ENCODE results near the gene STAT3. TPM values are rescaled to one million over a fixed set of nuclear protein-coding genes. Genes with fewer than 3 reads are reported as not detected.
"Not testable (repeated sequence)": the region's sequence is repeated elsewhere in the genome, so short reads cannot be mapped to it uniquely, and the experiment has no call there.

STAT3 gene
- polyA plus RNA-seq, 2 of the 4 experiments (the other 2 are of a cell fraction): 72.8 to 97.8 TPM

DNA sequence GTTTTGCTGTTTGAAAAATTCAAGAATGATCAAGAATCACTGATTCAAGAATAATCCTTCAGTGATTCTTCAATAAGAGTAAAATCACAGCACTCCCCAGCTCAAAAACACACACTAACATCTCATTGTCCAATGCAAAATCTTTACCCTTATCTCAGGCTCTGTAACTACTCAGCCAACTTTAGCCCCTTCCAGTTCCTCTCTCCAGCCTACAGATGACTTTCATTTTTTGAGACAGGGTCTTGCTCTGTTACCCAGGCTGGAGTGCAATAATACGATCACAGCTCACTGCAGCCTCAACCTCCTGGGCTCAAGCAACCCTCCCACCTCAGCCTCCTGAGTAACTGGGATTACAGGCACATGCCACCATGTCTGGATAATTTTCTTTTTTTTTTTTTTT lies 25.0 kb downstream of the STAT3 start (continued):
- TF ChIP-seq EHMT2 (IDR thresholded peaks at IDR 0.05; ENCODE audit: low read depth): no peak

GRCh38 chr17:42362245-42362961 lies 25.8 kb downstream of the STAT3 start:
- ChIA-PET CTCF (interaction anchor here (0.6 to 2.3 kb wide), 10 partner anchors 12 to 59 kb away, joined by 3 to 14 read pairs (median 4); no protein-coding TSS in a partner anchor), POLR2A (interaction anchor here (0.6 to 1.1 kb wide), 2 partner anchors 8 to 27 kb away, joined by 3 to 4 read pairs; no protein-coding TSS in a partner anchor)
- ATAC-seq (peak; percentile 17 to 32; a peak in 5 of 6 replicates), FAIRE-seq (no peak), DNase-seq (ENCODE audit: low read depth in 1 of 2, low spot score in 1 of 2) (no peak)
- no peaks in the 10 kb centered on the region for H3K9me3 ChIP-seq
- peaks cover 59% of the 10 kb centered on the region for H3K4me1 ChIP-seq
- TF ChIP-seq RARB (CRISPR knock-in tag; IDR thresholded peaks at IDR 0.05): no peak
- TF ChIP-seq NFE2L2 (conservative IDR thresholded peaks at IDR 0.05; ENCODE audit: low read length): 0 out of 2 replicates have a peak, but pooled peaks have one; percentile 31
- peak overlapping the region; percentile 21 for H3K4me2 ChIP-seq
- H3K4me3 ChIP-seq: no peak overlapping the region
- peak overlapping the region in 1 of 2 experiments; percentile 53; a peak in 2 of 6 replicates for H3K27ac ChIP-seq
- 88% methylated on average over 7 of the region's 7 CpGs for WGBS (ENCODE audit: missing lambda C conversion rate)

GRCh38 chr17:42361781-42362186 lies 26.5 kb downstream of the STAT3 start:
- Histone ChIP-seq H3K4me2 (peak overlapping the region; percentile 21), H3K27ac (peak overlapping the region in 1 of 2 experiments; percentile 53; a peak in 3 of 6 replicates), H3K9me3 (no peaks in the 10 kb centered on the region), H3K4me3 (no peak overlapping the region), H3K4me1 (peaks cover 53% of the 10 kb centered on the region)
- WGBS (ENCODE audit: missing lambda C conversion rate): 20% methylated on average over 2 of the region's 2 CpGs
- ChIA-PET CTCF (interaction anchor here (0.6 to 2.3 kb wide), 11 partner anchors 25 to 318 kb away, joined by 3 to 14 read pairs (median 4); no protein-coding TSS in a partner anchor), POLR2A (interaction anchor here (1.1 kb wide), 1 partner anchor 27 kb away, joined by 3 read pairs; no protein-coding TSS in a partner anchor)
- DNase-seq (ENCODE audit: low read depth in 1 of 2, low spot score in 1 of 2) (peak in 1 of 2 experiments; percentile 39), ATAC-seq (peak; percentile 48 to 63), FAIRE-seq (peak; percentile 46)
- TF ChIP-seq FOSL2 (IDR thresholded peaks at IDR 0.05) (no peak), FOSL2 (CRISPR knock-in tag; IDR thresholded peaks at IDR 0.05) (0 out of 2 replicates have a peak, but pooled peaks have one; percentile 24), E2F6 (IDR thresholded peaks at IDR 0.05; ENCODE audit: borderline replicate concordance, low read depth) (no peak), KDM1A (IDR thresholded peaks at IDR 0.05; ENCODE audit: low read depth) (no peak), GATA3 (IDR thresholded peaks at IDR 0.05; ENCODE audit: borderline replicate concordance) (no peak), REST (IDR thresholded peaks at IDR 0.05) (no peak), RNF2 (IDR thresholded peaks at IDR 0.05; ENCODE audit: borderline replicate concordance, low read depth) (no peak), RARB (CRISPR knock-in tag; IDR thresholded peaks at IDR 0.05) (no peak), ZNF302 (CRISPR knock-in tag; IDR thresholded peaks at IDR 0.05) (no peak), NPAS2 (CRISPR knock-in tag; IDR thresholded peaks at IDR 0.05; ENCODE audit: borderline replicate concordance) (no peak)
- TF ChIP-seq, protein P1, sequence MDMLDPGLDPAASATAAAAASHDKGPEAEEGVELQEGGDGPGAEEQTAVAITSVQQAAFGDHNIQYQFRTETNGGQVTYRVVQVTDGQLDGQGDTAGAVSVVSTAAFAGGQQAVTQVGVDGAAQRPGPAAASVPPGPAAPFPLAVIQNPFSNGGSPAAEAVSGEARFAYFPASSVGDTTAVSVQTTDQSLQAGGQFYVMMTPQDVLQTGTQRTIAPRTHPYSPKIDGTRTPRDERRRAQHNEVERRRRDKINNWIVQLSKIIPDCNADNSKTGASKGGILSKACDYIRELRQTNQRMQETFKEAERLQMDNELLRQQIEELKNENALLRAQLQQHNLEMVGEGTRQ (IDR thresholded peaks at IDR 0.05): 0 out of 2 replicates have a peak, but pooled peaks have one; percentile 15

DNA sequence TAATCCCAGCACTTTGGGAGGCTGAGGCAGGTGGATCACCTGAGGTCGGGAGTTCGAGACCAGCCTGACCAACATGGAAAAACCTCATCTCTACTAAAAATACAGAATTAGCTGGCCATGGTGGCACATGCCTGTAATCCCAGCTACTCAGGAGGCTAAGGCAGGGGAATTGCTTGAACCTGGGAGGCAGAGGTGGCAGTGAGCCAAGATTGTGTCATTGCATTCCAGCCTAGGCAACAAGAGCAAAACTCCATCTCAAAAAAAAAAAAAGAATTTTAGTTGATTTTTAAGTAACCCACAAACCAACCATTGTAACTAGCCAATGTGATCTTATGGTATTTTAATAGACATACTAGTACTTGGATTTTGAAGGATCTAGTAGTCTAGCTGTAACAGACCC lies 27.9 kb downstream of the STAT3 start:
- POLR2A ChIA-PET; DNase-seq (ENCODE audit: low read depth in 1 of 2, low spot score in 1 of 2); H3K4me2 ChIP-seq; FAIRE-seq; H3K9me3 ChIP-seq; H3K4me3 ChIP-seq; ATAC-seq: not testable (repeated sequence)
- 0 out of 6 replicates have a peak overlapping the region, but pooled peaks of 1 of the 2 experiments have one; percentile 37 for H3K27ac ChIP-seq
- CTCF ChIA-PET: interaction anchor here (0.6 to 2.4 kb wide), 9 partner anchors 25 to 167 kb away, joined by 3 to 15 read pairs (median 4); no protein-coding TSS in a partner anchor
- H3K4me1 ChIP-seq: peaks cover 45% of the 10 kb centered on the region
- 96% methylated on average over 2 of the region's 2 CpGs for WGBS (ENCODE audit: missing lambda C conversion rate)
